Gastroesophageal sphincter (tissue), 4 donors: ENCODE results near the gene ATP8A1. TPM values are rescaled to one million over a fixed set of nuclear protein-coding genes. Genes with fewer than 3 reads are reported as not detected.
"Not testable (repeated sequence)": the region's sequence is repeated elsewhere in the genome, so short reads cannot be mapped to it uniquely, and the experiment has no call there.

Experiments used
- ATAC-seq: fragments of 150-250 bp; one replicate; pipeline ENCODE4 v1.9.1; 2016; ENCODE audit warnings: mild to moderate bottlenecking, moderate library complexity
- H3K27ac ChIP-seq, 4 donors: fragments of 200-600 bp; sonication (generic) in 3 of 4; 1 replicate in 3 of 4; 2 replicates in 1 of 4; pipeline ENCODE4 v1.5.1; 2016 to 2019
- H3K27me3 ChIP-seq: fragments of 200-600 bp; sonication (generic); one replicate; pipeline ENCODE4 v1.5.1; 2019
- H3K36me3 ChIP-seq, 2 donors: fragments of 200-600 bp; sonication (generic); one replicate each; pipeline ENCODE4 v1.5.1; 2019; ENCODE audit warnings: control low read depth in 1 of 2
- H3K4me1 ChIP-seq, 3 donors: fragments of 200-600 bp; sonication (generic); 1 replicate in 2 of 3; 2 replicates in 1 of 3; pipeline ENCODE4 v1.5.1; 2016 to 2019; ENCODE audit warnings: control low read depth in 2 of 3
- H3K4me3 ChIP-seq, 2 donors: fragments of 200-600 bp; sonication (generic); one replicate each; pipeline ENCODE4 v1.5.1; 2019; ENCODE audit warnings: mild to moderate bottlenecking in 1 of 2, moderate library complexity in 1 of 2
- H3K9me3 ChIP-seq, 3 donors: fragments of 200-600 bp; sonication (generic); one replicate each; pipeline ENCODE4 v1.5.1; 2017 to 2019; ENCODE audit warnings: control low read depth in 2 of 3
- CTCF ChIP-seq, 4 experiments: fragments of 200-600 bp in 2 of 4; fragments of 450-650 bp in 2 of 4; sonication (generic) in 1 of 4; IDR thresholded peaks; one replicate each; pipeline ENCODE4 v1.5.1; 2017 to 2019; ENCODE audit warnings: antibody characterized with exemption in 4 of 4, mild to moderate bottlenecking in 2 of 4, moderate library complexity in 2 of 4
- EP300 ChIP-seq: sonication (generic); formaldehyde crosslinking; IDR thresholded peaks from one replicate; pipeline ENCODE4 v1.6.1; 2017; ENCODE audit warnings: antibody characterized with exemption, mild to moderate bottlenecking
- POLR2A ChIP-seq, 2 donors: fragments of 450-650 bp; IDR thresholded peaks; one replicate each; pipeline ENCODE4 v1.6.1; 2017; ENCODE audit warnings: antibody characterized with exemption in 2 of 2, mild to moderate bottlenecking in 2 of 2, moderate library complexity in 1 of 2
- POLR2AphosphoS5 ChIP-seq: sonication (generic); formaldehyde crosslinking; IDR thresholded peaks from one replicate; pipeline ENCODE4 v1.6.1; 2017; ENCODE audit warnings: antibody characterized with exemption
- WGBS, 2 donors: methylation state at CpG; one replicate each; pipeline ENCODE4 v1.1.5; 2018; ENCODE audit warnings: low coverage in 1 of 2; 5-methylcytosine and 5-hydroxymethylcytosine counted together
- total RNA-seq, 4 donors: library from RNA; depleted of rRNA; stranded (reverse); fragments of >200 nt; gene quantifications; one replicate each; pipeline ENCODE4 v1.1.0, GENCODE V29; 2016

ATP8A1 gene
- total RNA-seq, 4 donors from 2014 or later, result 5.6 to 21.9 (median 8.9) TPM

DNA sequence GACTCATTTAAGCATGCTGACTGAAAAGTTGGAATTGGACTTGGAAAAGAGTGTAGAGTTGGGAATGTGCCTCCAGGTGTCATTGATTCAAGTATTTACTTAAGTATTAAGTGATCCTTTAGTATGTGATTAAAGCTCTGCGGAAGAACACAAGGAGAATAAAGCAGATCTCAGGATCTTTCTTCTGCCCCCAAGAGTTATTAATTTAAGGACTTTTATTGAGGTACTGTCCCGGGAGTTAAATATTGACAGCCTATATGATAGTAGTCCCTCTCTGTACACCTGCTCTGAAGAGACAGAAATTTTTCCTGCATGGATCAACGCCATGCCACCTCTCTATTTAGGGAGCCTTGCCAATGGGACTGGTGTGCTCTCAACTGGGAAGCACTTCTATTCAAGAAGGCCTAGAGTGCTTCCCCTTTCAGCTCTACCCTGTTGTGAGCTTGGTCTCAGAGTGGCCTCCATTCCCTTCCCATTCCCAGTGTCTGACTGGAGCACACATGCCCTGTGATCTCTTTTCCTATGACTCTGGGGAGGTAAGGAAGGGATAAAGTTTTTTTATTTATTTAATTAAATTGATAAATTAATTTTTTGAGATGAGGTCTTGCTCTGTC is 183.7 kb downstream of the ATP8A1 start:
- H3K9me3 ChIP-seq, result no peaks in the 10 kb centered on the region
- ATAC-seq, result no peak
- H3K27me3 ChIP-seq, result no peaks in the 10 kb centered on the region
- H3K27ac ChIP-seq, result no peak overlapping the region
- H3K4me1 ChIP-seq, result no peaks in the 10 kb centered on the region
- no peak for TF ChIP-seq CTCF (IDR thresholded peaks at IDR 0.05)
- TF ChIP-seq POLR2A (IDR thresholded peaks at IDR 0.05), result no peak
- TF ChIP-seq EP300, result no peak
- TF ChIP-seq POLR2AphosphoS5, result no peak
- no peaks in the 10 kb centered on the region for H3K36me3 ChIP-seq
- H3K4me3 ChIP-seq, result no peak overlapping the region
- WGBS, 2 donors, result 97 to 100% methylated on average over 3 of the region's 3 CpGs

GRCh38 chr4:42471896-42472295 is 185.0 kb downstream of the ATP8A1 start:
- H3K9me3 ChIP-seq, result no peaks in the 10 kb centered on the region
- 81 to 93% methylated on average over 3 of the region's 3 CpGs for WGBS, 2 donors
- ATAC-seq, result no peak

GRCh38 chr4:42470023-42470422 is 186.9 kb downstream of the ATP8A1 start:
- WGBS, 2 donors, result 76 to 82% methylated on average over 5 of the region's 5 CpGs

More at GRCh38 chr4:42471896-42472295, 185.0 kb downstream of the ATP8A1 start:
- TF ChIP-seq POLR2AphosphoS5 (no peak), CTCF (IDR thresholded peaks at IDR 0.05) (no peak), POLR2A (IDR thresholded peaks at IDR 0.05) (no peak), EP300 (no peak)
- no peaks in the 10 kb centered on the region for H3K36me3 ChIP-seq
- no peaks in the 10 kb centered on the region for H3K27me3 ChIP-seq
- H3K4me1 ChIP-seq, result no peaks in the 10 kb centered on the region
- no peak overlapping the region for H3K27ac ChIP-seq
- H3K4me3 ChIP-seq, result no peak overlapping the region

GRCh38 chr4:42467777-42468176 is 189.1 kb downstream of the ATP8A1 start:
- ATAC-seq, H3K4me1 ChIP-seq, H3K9me3 ChIP-seq, H3K27me3 ChIP-seq, H3K4me3 ChIP-seq, H3K27ac ChIP-seq: not testable (repeated sequence)
- peaks cover 0 to 21% of the 10 kb centered on the region in 2 donors for H3K36me3 ChIP-seq
- WGBS, 2 donors, result 75 to 80% methylated on average over 3 of the region's 3 CpGs

More at GRCh38 chr4:42470023-42470422, 186.9 kb downstream of the ATP8A1 start:
- no peaks in the 10 kb centered on the region for H3K4me1 ChIP-seq
- no peaks in the 10 kb centered on the region for H3K36me3 ChIP-seq
- no peak overlapping the region for H3K4me3 ChIP-seq
- no peak for ATAC-seq
- TF ChIP-seq POLR2AphosphoS5 (no peak), EP300 (no peak), POLR2A (IDR thresholded peaks at IDR 0.05) (no peak), CTCF (IDR thresholded peaks at IDR 0.05) (no peak)
- H3K27ac ChIP-seq, result no peak overlapping the region
- H3K9me3 ChIP-seq, result no peaks in the 10 kb centered on the region
- H3K27me3 ChIP-seq, result no peaks in the 10 kb centered on the region

DNA sequence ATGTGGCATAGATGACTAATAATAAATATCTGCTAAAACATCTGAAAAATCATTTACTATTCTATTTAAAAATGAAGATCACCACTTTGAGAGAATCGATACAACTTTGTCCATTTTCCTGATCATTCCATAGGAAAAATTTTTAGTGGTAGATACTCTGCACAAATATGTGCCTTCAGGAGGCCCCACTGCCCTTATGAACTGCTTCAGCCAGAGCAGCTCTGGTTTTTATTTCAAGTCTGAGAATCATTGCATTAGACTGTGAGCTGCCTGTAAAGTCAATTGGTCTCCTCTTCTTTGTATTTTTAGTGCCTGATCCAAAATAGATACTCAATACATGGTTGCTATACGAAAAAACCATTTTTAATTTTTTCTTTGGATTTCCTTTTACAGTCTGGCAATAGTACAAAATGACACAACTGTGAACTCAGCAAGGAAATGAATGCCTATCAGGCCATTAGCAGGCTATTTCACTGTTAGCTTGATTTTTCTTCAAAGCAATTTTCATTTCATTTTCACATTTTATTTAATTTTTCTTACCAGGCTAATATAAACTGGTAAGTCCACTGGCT is 190.5 kb downstream of the ATP8A1 start:
- 51 to 58% methylated on average over 2 of the region's 2 CpGs for WGBS, 2 donors
- H3K27me3 ChIP-seq, result no peaks in the 10 kb centered on the region
- peaks cover 0 to 31% of the 10 kb centered on the region in 2 donors for H3K36me3 ChIP-seq
- no peak for TF ChIP-seq CTCF (IDR thresholded peaks at IDR 0.05)
- TF ChIP-seq POLR2A (IDR thresholded peaks at IDR 0.05), result no peak
- TF ChIP-seq POLR2AphosphoS5, result no peak
- no peak for TF ChIP-seq EP300
- H3K9me3 ChIP-seq, result no peaks in the 10 kb centered on the region
- H3K4me3 ChIP-seq, result no peak overlapping the region
- H3K27ac ChIP-seq, result no peak overlapping the region
- no peak for ATAC-seq
- no peaks in the 10 kb centered on the region for H3K4me1 ChIP-seq
